ENCODE measurements around the gene OAF. TPM values are rescaled to one million over a fixed set of nuclear protein-coding genes. Genes with fewer than 3 reads are reported as not detected.

The OAF gene
- total RNA-seq, 3 donors from 2014 or later (not counting 1 experiment from before 2014, with no cell fraction given) = 2.8 to 5.1 (median 3.8) TPM

DNA sequence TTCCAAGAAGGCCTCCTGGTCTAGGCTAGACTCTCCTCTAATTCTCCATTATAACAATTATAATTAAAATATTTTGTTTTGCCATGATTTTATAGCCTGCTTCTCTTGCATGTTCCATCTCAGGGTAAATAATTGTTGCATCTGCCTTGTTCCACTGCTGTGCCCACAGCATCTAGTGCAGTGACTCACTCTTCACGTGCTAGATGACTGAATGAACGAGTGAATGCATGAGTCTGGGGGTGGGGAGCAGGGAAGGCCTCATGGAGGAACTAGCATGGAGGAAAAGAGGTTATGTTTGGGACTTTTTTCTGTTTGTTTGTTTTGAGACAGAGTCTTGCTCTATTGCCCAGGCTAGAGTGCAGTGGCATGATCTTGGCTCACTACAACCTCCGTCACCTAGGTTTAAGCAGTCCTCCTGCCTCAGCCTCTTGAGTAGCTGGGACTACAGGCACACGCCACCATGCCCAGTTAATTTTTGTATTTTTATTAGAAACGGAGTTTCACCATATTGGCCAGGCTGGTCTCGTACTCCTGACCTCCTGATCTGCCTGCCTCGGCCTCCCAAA is 5.2 kb upstream of the OAF start:
- TF ChIP-seq, protein P1, sequence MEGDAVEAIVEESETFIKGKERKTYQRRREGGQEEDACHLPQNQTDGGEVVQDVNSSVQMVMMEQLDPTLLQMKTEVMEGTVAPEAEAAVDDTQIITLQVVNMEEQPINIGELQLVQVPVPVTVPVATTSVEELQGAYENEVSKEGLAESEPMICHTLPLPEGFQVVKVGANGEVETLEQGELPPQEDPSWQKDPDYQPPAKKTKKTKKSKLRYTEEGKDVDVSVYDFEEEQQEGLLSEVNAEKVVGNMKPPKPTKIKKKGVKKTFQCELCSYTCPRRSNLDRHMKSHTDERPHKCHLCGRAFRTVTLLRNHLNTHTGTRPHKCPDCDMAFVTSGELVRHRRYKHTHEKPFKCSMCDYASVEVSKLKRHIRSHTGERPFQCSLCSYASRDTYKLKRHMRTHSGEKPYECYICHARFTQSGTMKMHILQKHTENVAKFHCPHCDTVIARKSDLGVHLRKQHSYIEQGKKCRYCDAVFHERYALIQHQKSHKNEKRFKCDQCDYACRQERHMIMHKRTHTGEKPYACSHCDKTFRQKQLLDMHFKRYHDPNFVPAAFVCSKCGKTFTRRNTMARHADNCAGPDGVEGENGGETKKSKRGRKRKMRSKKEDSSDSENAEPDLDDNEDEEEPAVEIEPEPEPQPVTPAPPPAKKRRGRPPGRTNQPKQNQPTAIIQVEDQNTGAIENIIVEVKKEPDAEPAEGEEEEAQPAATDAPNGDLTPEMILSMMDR (IDR thresholded peaks at IDR 0.05) = no peak
- no peaks in the 10 kb centered on the region for H3K9me3 Mint-ChIP-seq
- intact Hi-C loops (cut with micrococcal nuclease) = no loop called here
- H3K9me3 ChIP-seq (ENCODE audit: control insufficient read depth, insufficient read depth, low read length) = no peaks in the 10 kb centered on the region
- ATAC-seq (no peak), DNase-seq (no peak)
- H3K27ac Mint-ChIP-seq = no peak overlapping the region
- no peak overlapping the region for H3K27ac ChIP-seq (ENCODE audit: low read length)
- H3K27me3 Mint-ChIP-seq (ENCODE audit: low read depth in 2 of 2) = peaks cover 36 to 45% of the 10 kb centered on the region in 2 donors
- H3K36me3 ChIP-seq (ENCODE audit: control insufficient read depth, insufficient read depth, low read length) = no peaks in the 10 kb centered on the region
- H3K4me3 Mint-ChIP-seq = no peak overlapping the region
- H3K27me3 ChIP-seq (ENCODE audit: control insufficient read depth, insufficient read depth, low read length) = peaks cover 7% of the 10 kb centered on the region
- no peaks in the 10 kb centered on the region for H3K36me3 Mint-ChIP-seq
- 85% methylated on average over 7 of the region's 7 CpGs for WGBS (ENCODE audit: insufficient coverage)
- H3K4me1 Mint-ChIP-seq = peaks cover 22 to 23% of the 10 kb centered on the region in 2 donors
- H3K4me3 ChIP-seq (ENCODE audit: low read length) = no peak overlapping the region
- peaks cover 11% of the 10 kb centered on the region for H3K4me1 ChIP-seq (ENCODE audit: control insufficient read depth, insufficient read depth, low read length)

DNA sequence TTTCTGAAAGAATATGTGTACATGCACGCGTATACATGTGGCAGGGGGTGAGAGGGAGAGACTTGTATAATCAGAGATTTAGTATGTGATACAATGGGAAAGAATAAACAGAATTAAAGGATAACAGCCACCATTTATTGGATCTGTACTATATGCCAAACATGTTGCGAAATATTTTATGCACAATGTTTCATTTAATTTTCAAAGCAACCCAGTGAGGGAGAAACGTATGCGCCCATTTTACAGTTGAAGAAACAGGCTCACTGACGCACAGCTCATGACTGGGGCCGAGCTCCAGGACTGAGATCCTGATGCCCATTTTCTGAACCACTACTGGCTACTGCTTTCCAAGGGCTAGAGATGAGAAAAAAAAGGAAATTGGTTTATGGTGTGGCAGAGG is 3.3 kb upstream of the OAF start:
- H3K36me3 Mint-ChIP-seq = no peaks in the 10 kb centered on the region
- peaks cover 28 to 35% of the 10 kb centered on the region in 2 donors for H3K4me1 Mint-ChIP-seq
- no peak for ATAC-seq
- no peak for DNase-seq
- H3K27me3 ChIP-seq (ENCODE audit: control insufficient read depth, insufficient read depth, low read length) = peaks cover 7% of the 10 kb centered on the region
- H3K4me3 Mint-ChIP-seq = peak overlapping the region; percentile 39
- H3K4me3 ChIP-seq (ENCODE audit: low read length) = no peak overlapping the region
- no peak overlapping the region for H3K27ac Mint-ChIP-seq
- 92% methylated on average over 7 of the region's 7 CpGs for WGBS (ENCODE audit: insufficient coverage)
- no peaks in the 10 kb centered on the region for H3K9me3 ChIP-seq (ENCODE audit: control insufficient read depth, insufficient read depth, low read length)
- TF ChIP-seq, protein P1 (IDR thresholded peaks at IDR 0.05) = no peak
- no peaks in the 10 kb centered on the region for H3K36me3 ChIP-seq (ENCODE audit: control insufficient read depth, insufficient read depth, low read length)
- peaks cover 38 to 42% of the 10 kb centered on the region in 2 donors for H3K27me3 Mint-ChIP-seq (ENCODE audit: low read depth in 2 of 2)
- peaks cover 18% of the 10 kb centered on the region for H3K4me1 ChIP-seq (ENCODE audit: control insufficient read depth, insufficient read depth, low read length)
- no peaks in the 10 kb centered on the region for H3K9me3 Mint-ChIP-seq
- H3K27ac ChIP-seq (ENCODE audit: low read length) = no peak overlapping the region
- intact Hi-C loops (cut with micrococcal nuclease) = no loop called here

DNA sequence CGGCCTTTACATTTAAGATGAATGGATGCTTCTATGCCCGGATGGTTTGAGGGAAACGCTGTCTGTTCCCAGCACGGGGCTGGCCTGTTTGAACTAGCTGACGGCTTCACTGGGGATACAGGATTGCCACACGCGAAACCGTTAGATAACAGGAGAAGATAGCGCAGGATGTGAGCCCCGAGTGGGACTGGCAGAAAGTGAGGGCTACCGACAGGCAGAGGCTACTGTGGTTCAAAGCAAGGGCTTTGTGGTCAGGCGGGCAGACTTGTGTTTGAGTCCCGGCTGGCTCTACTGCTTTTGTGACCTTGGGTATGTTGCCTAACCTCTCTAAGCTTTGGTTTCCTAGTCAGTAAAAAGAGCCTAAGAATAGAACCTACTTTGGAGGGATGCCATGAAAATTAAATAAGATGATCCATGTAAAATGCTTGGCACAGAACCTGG is 2.8 kb upstream of the OAF start:
- Histone ChIP-seq H3K4me1 (ENCODE audit: control insufficient read depth, insufficient read depth, low read length) (peaks cover 18% of the 10 kb centered on the region), H3K27ac (ENCODE audit: low read length) (no peak overlapping the region), H3K27me3 (ENCODE audit: control insufficient read depth, insufficient read depth, low read length) (peaks cover 7% of the 10 kb centered on the region), H3K36me3 (ENCODE audit: control insufficient read depth, insufficient read depth, low read length) (no peaks in the 10 kb centered on the region), H3K9me3 (ENCODE audit: control insufficient read depth, insufficient read depth, low read length) (no peaks in the 10 kb centered on the region), H3K4me3 (ENCODE audit: low read length) (no peak overlapping the region)
- Mint-ChIP-seq H3K36me3 (no peaks in the 10 kb centered on the region), H3K4me1 (peaks cover 28 to 36% of the 10 kb centered on the region in 2 donors), H3K4me3 (peak overlapping the region; percentile 39), H3K27me3 (ENCODE audit: low read depth in 2 of 2) (peaks cover 38 to 42% of the 10 kb centered on the region in 2 donors), H3K9me3 (no peaks in the 10 kb centered on the region), H3K27ac (no peak overlapping the region)
- WGBS (ENCODE audit: insufficient coverage) = 35% methylated on average over 13 of the region's 13 CpGs
- TF ChIP-seq, protein P1 (IDR thresholded peaks at IDR 0.05) = no peak
- DNase-seq = no peak
- intact Hi-C loops (cut with micrococcal nuclease) = no loop called here
- ATAC-seq = no peak

DNA sequence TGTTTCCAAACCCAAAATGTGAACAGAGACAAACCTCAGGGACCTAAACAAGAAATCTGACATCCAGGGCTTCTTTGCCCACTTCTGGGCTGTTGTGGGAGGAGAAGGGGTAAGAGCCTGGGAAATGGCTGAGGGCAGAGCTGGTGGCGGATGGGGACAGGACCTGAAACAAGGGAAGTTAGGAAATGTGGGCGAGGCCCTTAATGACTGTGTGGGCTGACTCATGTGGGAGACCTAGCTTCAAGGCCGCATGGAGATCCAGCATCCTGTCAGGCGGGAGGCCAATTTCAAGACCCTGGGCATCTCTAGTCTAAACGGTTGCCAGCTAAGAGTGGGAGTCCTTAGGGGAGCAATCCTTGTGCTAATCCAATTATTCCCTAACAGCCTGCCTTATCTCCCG is 2.1 kb upstream of the OAF start:
- ATAC-seq = no peak
- H3K27ac ChIP-seq (ENCODE audit: low read length) = no peak overlapping the region
- Mint-ChIP-seq H3K4me1 (peaks cover 28 to 36% of the 10 kb centered on the region in 2 donors), H3K4me3 (peak overlapping the region; percentile 21), H3K27me3 (ENCODE audit: low read depth in 2 of 2) (peaks cover 38 to 42% of the 10 kb centered on the region in 2 donors), H3K36me3 (no peaks in the 10 kb centered on the region), H3K27ac (peak overlapping the region in 1 of 2 donors; percentile 0), H3K9me3 (no peaks in the 10 kb centered on the region)
- H3K9me3 ChIP-seq (ENCODE audit: control insufficient read depth, insufficient read depth, low read length) = no peaks in the 10 kb centered on the region
- intact Hi-C loops (cut with micrococcal nuclease) = no loop called here
- no peak overlapping the region for H3K4me3 ChIP-seq (ENCODE audit: low read length)
- TF ChIP-seq, protein P1 (IDR thresholded peaks at IDR 0.05) = no peak
- WGBS (ENCODE audit: insufficient coverage) = 80% methylated on average over 6 of the region's 6 CpGs
- DNase-seq = peak in 1 of 2 donors; percentile 16
- peaks cover 7% of the 10 kb centered on the region for H3K27me3 ChIP-seq (ENCODE audit: control insufficient read depth, insufficient read depth, low read length)
- peaks cover 18% of the 10 kb centered on the region for H3K4me1 ChIP-seq (ENCODE audit: control insufficient read depth, insufficient read depth, low read length)
- H3K36me3 ChIP-seq (ENCODE audit: control insufficient read depth, insufficient read depth, low read length) = no peaks in the 10 kb centered on the region
